ENCODE results near the gene ATRN. TPM values are rescaled to one million over a fixed set of nuclear protein-coding genes. Genes with fewer than 3 reads are reported as not detected.
A peak's percentile ranks its signal among the peaks of the same experiment; 100 is the strongest.

ATRN gene
- total and polyA plus RNA-seq, 4 donors: 4.0 to 33.4 (median 16.4) TPM

DNA sequence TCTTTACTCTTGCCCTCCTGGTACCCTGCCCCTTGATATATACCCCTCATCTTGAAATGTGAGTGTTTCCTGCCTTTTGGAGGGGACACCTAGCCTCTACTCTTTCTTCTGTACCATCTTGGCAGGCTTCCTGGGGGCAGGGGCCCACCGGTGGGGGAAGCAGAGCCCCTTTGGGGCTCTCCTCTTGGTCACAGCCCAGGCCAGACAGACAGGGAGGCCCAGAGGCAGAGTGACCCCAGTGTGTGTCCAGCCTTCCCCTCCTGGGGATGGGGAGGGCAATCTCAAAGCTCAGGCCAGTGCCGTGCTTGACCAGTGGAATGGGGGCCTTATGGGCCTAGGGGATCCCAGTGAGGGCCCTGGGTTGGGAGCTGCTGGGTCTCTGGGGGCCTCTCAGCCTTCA is 207.4 kb downstream of the ATRN start:
- intact Hi-C loops (cut with DNase I): loop anchor here (5.0 to 10.0 kb wide), 3 partner anchors 74 to 167 kb away; partner anchors contain the start of genes ADISSP (in 1 of the 2) and MAVS (in 1 of the 2)
- no peaks in the 10 kb centered on the region for H3K9me3 ChIP-seq (ENCODE audit: control insufficient read depth, low read length)
- WGBS, 2 donors: 14 to 29% methylated on average over 2 of the region's 2 CpGs
- no peak overlapping the region for H3K4me3 ChIP-seq (ENCODE audit: low read length in 2 of 2)
- DNase-seq (no peak), ATAC-seq (ENCODE audit: low FRiP score) (no peak)
- H3K27me3 ChIP-seq (ENCODE audit: control insufficient read depth in 1 of 2, insufficient read depth in 2 of 2, low read length in 1 of 2): no peaks in the 10 kb centered on the region
- H3K4me1 ChIP-seq (ENCODE audit: control insufficient read depth in 1 of 2, insufficient read depth in 2 of 2, low read length in 2 of 2): no peaks in the 10 kb centered on the region
- H3K36me3 ChIP-seq (ENCODE audit: control insufficient read depth in 1 of 2, insufficient read depth in 2 of 2, low read length in 1 of 2): no peaks in the 10 kb centered on the region
- H3K27ac ChIP-seq (ENCODE audit: low read depth in 1 of 2, low read length in 2 of 2): peak overlapping the region in 1 of 2 donors; percentile 58

DNA sequence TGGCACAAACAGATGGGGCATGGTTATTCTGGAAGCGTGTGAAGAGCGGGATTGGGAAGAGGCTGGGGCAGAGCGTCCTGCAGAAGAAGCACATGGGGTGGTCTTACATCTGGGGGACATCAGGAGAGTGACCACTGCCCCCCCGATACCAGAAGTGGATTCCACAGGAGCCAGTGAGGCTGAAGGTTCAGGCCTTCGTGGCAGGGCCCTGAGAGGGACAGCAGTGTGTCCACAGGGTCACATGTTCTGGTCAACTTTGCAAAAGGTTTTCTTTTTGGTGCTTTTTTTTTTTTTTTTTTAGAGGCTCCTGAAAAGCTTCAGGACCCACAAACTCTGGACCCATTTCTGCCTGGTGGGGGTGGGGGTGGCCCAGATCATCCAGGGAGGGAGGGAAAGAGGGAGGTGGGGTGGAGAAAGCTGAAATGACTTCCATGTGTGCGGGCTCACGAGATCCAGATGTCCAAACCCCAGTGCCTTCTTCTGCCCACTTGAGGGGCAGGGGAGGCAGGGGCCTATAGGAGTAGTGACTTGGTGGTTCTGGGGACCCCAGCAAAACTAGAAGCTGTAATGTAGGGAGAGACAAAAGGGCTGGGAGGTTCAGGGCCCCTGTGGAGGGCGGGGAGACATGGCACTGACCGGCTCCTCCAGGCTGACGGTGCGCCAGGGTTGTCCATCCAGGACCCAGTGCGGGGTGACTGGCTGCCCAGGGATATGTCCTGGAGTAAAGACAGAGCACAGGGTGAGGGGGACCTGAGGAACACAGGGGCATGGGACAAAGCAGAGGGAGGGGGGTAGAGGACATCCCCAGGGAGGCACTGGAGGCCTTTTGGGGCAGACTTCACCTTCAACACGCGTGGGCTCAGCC is 208.3 kb downstream of the ATRN start:
- Histone ChIP-seq H3K27ac (ENCODE audit: low read depth in 1 of 2, low read length in 2 of 2) (peak overlapping the region; percentile 49 to 64), H3K4me3 (ENCODE audit: low read length in 2 of 2) (no peak overlapping the region), H3K36me3 (ENCODE audit: control insufficient read depth in 1 of 2, insufficient read depth in 2 of 2, low read length in 1 of 2) (no peaks in the 10 kb centered on the region), H3K27me3 (ENCODE audit: control insufficient read depth in 1 of 2, insufficient read depth in 2 of 2, low read length in 1 of 2) (no peaks in the 10 kb centered on the region), H3K9me3 (ENCODE audit: control insufficient read depth, low read length) (no peaks in the 10 kb centered on the region), H3K4me1 (ENCODE audit: control insufficient read depth in 1 of 2, insufficient read depth in 2 of 2, low read length in 2 of 2) (no peaks in the 10 kb centered on the region)
- WGBS, 2 donors: 70 to 80% methylated on average over 14 of the region's 14 CpGs
- intact Hi-C loops (cut with DNase I): loop anchor here (5.0 to 10.0 kb wide), 3 partner anchors 73 to 166 kb away; partner anchors contain the start of genes ADISSP (in 1 of the 2) and MAVS (in 1 of the 2)
- ATAC-seq (ENCODE audit: low FRiP score): no peak
- DNase-seq: no peak

GRCh38 chr20:3679749-3680700 is 209.2 kb downstream of the ATRN start:
- H3K4me1 ChIP-seq (ENCODE audit: control insufficient read depth in 1 of 2, insufficient read depth in 2 of 2, low read length in 2 of 2): no peaks in the 10 kb centered on the region
- WGBS, 2 donors: 18 to 26% methylated on average over 18 of the region's 18 CpGs
- ATAC-seq (ENCODE audit: low FRiP score): peak; percentile 81

GRCh38 chr20:3680701-3681351 is 210.0 kb downstream of the ATRN start:
- Histone ChIP-seq H3K36me3 (ENCODE audit: control insufficient read depth in 1 of 2, insufficient read depth in 2 of 2, low read length in 1 of 2) (no peaks in the 10 kb centered on the region), H3K9me3 (ENCODE audit: control insufficient read depth, low read length) (no peaks in the 10 kb centered on the region), H3K27me3 (ENCODE audit: control insufficient read depth in 1 of 2, insufficient read depth in 2 of 2, low read length in 1 of 2) (no peaks in the 10 kb centered on the region), H3K27ac (ENCODE audit: low read depth in 1 of 2, low read length in 2 of 2) (peak overlapping the region in 1 of 2 donors; percentile 88), H3K4me3 (ENCODE audit: low read length in 2 of 2) (peak overlapping the region; percentile 45 to 61), H3K4me1 (ENCODE audit: control insufficient read depth in 1 of 2, insufficient read depth in 2 of 2, low read length in 2 of 2) (no peaks in the 10 kb centered on the region)
- ATAC-seq (ENCODE audit: low FRiP score) (no peak), DNase-seq (peak in 1 of 2 donors; percentile 38)
- 21 to 37% methylated on average over 14 to 15 of the region's 15 CpGs for WGBS, 2 donors
- intact Hi-C loops (cut with DNase I): loop anchor here in 1 of 2 donors (10.0 kb wide), 1 partner anchor 164 kb away; the partner anchor contains the start of gene MAVS

More at GRCh38 chr20:3679749-3680700, 209.2 kb downstream of the ATRN start:
- intact Hi-C loops (cut with DNase I): loop anchor here (5.0 to 10.0 kb wide), 3 partner anchors 72 to 165 kb away; partner anchors contain the start of genes MAVS (in 2 of the 2) and ADISSP (in 1 of the 2)
- Histone ChIP-seq H3K36me3 (ENCODE audit: control insufficient read depth in 1 of 2, insufficient read depth in 2 of 2, low read length in 1 of 2) (no peaks in the 10 kb centered on the region), H3K4me3 (ENCODE audit: low read length in 2 of 2) (peak overlapping the region; percentile 20 to 45), H3K27ac (ENCODE audit: low read depth in 1 of 2, low read length in 2 of 2) (peak overlapping the region; percentile 49 to 88), H3K9me3 (ENCODE audit: control insufficient read depth, low read length) (no peaks in the 10 kb centered on the region), H3K27me3 (ENCODE audit: control insufficient read depth in 1 of 2, insufficient read depth in 2 of 2, low read length in 1 of 2) (no peaks in the 10 kb centered on the region)
- peak; percentile 63 to 92 for DNase-seq

GRCh38 chr20:3681352-3681930 is 210.6 kb downstream of the ATRN start:
- Histone ChIP-seq H3K27ac (ENCODE audit: low read depth in 1 of 2, low read length in 2 of 2) (peak overlapping the region in 1 of 2 donors; percentile 88), H3K4me3 (ENCODE audit: low read length in 2 of 2) (peak overlapping the region; percentile 45 to 61), H3K36me3 (ENCODE audit: control insufficient read depth in 1 of 2, insufficient read depth in 2 of 2, low read length in 1 of 2) (no peaks in the 10 kb centered on the region), H3K9me3 (ENCODE audit: control insufficient read depth, low read length) (no peaks in the 10 kb centered on the region), H3K27me3 (ENCODE audit: control insufficient read depth in 1 of 2, insufficient read depth in 2 of 2, low read length in 1 of 2) (no peaks in the 10 kb centered on the region), H3K4me1 (ENCODE audit: control insufficient read depth in 1 of 2, insufficient read depth in 2 of 2, low read length in 2 of 2) (no peaks in the 10 kb centered on the region)
- WGBS, 2 donors: 2 to 4% methylated on average over 26 to 32 of the region's 32 CpGs
- ATAC-seq (ENCODE audit: low FRiP score): no peak
- DNase-seq: peak in 1 of 2 donors; percentile 47
- intact Hi-C loops (cut with DNase I): loop anchor here in 1 of 2 donors (10.0 kb wide), 1 partner anchor 163 kb away; the partner anchor contains the start of gene MAVS

DNA sequence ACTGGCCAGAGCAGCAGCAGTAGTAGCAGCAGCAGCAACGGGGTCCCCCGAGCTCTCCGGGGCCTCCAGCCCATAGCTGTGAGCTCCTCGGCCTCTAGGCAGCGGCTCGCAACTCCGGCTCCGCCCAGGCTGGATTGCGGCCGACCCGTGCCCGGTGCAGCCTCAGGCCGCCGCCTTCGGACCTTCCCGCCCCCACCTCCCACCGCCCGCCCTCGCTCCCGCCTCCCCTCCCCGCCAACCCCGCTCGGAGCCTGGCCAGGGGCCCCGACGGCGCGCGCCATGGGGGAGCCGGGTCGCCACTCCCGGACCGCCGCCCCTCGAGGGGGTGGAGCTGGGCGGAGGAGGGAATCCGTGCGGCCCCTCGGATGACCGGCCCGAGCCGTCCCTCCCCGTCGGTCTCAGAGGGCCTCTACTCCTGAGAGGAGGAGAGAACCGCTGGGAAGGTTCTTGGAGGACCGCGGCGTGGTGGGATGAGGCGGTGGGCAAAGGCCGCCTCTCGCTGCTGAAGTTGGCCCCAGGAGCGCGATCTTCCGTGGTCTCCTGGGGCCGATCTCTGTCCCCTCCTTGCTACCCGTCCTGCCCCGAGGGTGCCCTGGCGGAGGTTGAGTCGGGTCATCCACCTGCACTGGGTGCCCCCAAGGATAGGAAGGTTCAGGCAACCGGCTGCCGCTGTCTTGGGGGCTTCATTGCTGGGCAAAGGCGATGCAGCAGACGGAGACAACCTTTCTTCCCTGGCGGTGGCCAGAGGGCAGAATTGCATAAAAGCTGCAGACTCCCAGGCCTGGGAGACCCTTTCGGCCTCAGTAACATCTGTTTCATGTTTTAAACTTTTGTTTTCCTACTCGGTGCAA is 211.3 kb downstream of the ATRN start, which contains the start of gene ADAM33:
ADAM33 (minus strand) TSS at position 80 of the 851 bp plus-strand sequence; CDS start at position 74, 6 bp downstream.
- intact Hi-C loops (cut with DNase I): loop anchor here in 1 of 2 donors (10.0 kb wide), 1 partner anchor 163 kb away; the partner anchor contains the start of gene MAVS
- peak; percentile 49 for ATAC-seq (ENCODE audit: low FRiP score)
- WGBS, 2 donors: 9 to 13% methylated on average over 50 to 65 of the region's 65 CpGs
- Histone ChIP-seq H3K27me3 (ENCODE audit: control insufficient read depth in 1 of 2, insufficient read depth in 2 of 2, low read length in 1 of 2) (no peaks in the 10 kb centered on the region), H3K27ac (ENCODE audit: low read depth in 1 of 2, low read length in 2 of 2) (peak within 1 kb of the TSS in 1 of 2 donors; percentile 88), H3K4me3 (ENCODE audit: low read length in 2 of 2) (peak within 1 kb of the TSS; percentile 45 to 61), H3K9me3 (ENCODE audit: control insufficient read depth, low read length) (no peaks in the 10 kb centered on the region), H3K36me3 (ENCODE audit: control insufficient read depth in 1 of 2, insufficient read depth in 2 of 2, low read length in 1 of 2) (no peaks in the 10 kb centered on the region), H3K4me1 (ENCODE audit: control insufficient read depth in 1 of 2, insufficient read depth in 2 of 2, low read length in 2 of 2) (no peaks in the 10 kb centered on the region)
- DNase-seq: peak; percentile 69 to 88

- Histone ChIP-seq H3K36me3 (ENCODE audit: control insufficient read depth in 1 of 2, insufficient read depth in 2 of 2, low read length in 1 of 2) (no peaks in the 10 kb centered on the region), H3K9me3 (ENCODE audit: control insufficient read depth, low read length) (no peaks in the 10 kb centered on the region), H3K4me3 (ENCODE audit: low read length in 2 of 2) (no peak overlapping the region), H3K27me3 (ENCODE audit: control insufficient read depth in 1 of 2, insufficient read depth in 2 of 2, low read length in 1 of 2) (no peaks in the 10 kb centered on the region), H3K27ac (ENCODE audit: low read depth in 1 of 2, low read length in 2 of 2) (no peak overlapping the region), H3K4me1 (ENCODE audit: control insufficient read depth in 1 of 2, insufficient read depth in 2 of 2, low read length in 2 of 2) (peaks cover 0 to 1% of the 10 kb centered on the region in 2 donors)
- intact Hi-C loops (cut with DNase I): loop anchor here (5.0 to 10.0 kb wide), 2 partner anchors 82 to 159 kb away; partner anchors contain the start of genes ADISSP (in 1 of the 2) and MAVS (in 1 of the 2)
- ATAC-seq (ENCODE audit: low FRiP score): no peak
- no peak for DNase-seq
- 81 to 82% methylated on average over 7 of the region's 7 CpGs for WGBS, 2 donors
Measured at GRCh38 chr20:3685341-3685740, 214.5 kb downstream of the ATRN start.

All from aorta (tissue), 5 donors.